COLO668 (cell line): ENCODE results near the gene ZHX3.
"Not testable (repeated sequence)": the region's sequence is repeated elsewhere in the genome, so short reads cannot be mapped to it uniquely, and the experiment has no call there.

Source experiments
- DNase-seq: peaks from one replicate; lab custom pipeline; 2025; ENCODE audit not compliant: unreplicated experiment; lab: John Stamatoyannopoulos, UW

The ZHX3 gene

DNA sequence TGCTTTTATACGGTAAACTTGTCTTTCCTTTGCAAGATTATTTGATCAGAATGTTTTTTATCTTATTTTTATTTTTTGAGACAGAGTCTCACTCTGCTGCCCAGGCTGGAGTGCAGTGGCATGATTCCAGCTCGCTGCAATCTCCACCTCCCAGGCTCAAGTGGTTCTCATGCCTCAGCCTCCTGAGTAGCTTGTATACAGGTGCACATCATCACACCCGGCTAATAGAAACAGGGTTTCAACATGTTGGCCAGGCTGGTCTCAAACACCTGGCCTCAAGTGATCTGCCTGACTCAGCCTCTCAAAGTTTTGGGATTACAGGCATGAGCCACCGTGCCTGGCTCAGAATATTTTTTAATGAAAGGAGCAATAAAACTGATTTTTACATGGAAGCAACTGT lies 14.2 kb upstream of the ZHX3 start:
- no peak for DNase-seq

DNA sequence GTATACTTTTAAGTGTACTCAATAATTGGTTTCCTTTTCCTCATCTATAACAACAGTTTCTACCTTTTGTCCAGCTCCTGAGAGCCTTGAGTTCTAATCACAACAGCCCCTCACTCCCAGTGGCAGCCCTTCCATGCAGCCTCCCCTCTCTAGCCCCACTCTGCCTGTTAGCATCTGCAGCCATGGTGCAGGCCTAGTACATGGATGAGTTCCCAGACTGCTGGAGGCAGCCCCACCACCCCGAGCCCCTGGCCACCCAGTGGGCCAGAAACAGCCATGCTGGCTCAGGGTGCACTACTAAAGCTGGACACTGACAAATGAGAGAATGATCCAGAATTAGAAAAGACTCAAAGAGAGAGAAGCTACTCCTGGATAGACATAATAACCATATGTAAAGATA lies 13.4 kb upstream of the ZHX3 start:
- no peak for DNase-seq

DNA sequence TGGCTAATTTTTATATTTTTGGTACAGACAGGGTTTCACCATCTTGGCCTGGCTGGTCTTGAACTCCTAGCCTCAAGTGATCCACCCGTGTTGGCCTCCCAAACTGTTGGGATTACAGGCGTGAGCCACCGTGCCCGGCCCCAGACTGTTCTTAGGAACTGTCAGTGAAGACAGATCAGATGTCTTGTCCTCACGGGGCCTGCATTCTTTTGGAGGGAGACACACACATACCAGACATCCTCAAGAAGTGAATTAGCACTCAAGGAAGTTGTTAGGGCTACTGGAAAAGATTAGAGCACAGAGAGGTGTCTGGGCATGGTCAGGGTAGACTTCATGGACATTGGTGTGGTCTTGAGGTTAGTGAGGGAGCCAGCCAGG lies 12.8 kb upstream of the ZHX3 start:
- no peak for DNase-seq

- no peak for DNase-seq
These were observed 12.2 kb upstream of the ZHX3 start for GRCh38 chr20:41329435-41330342.

- DNase-seq = no peak
These were observed 9.6 kb upstream of the ZHX3 start for GRCh38 chr20:41327178-41327577.

GRCh38 chr20:41320976-41321375 lies 3.4 kb upstream of the ZHX3 start:
- no peak for DNase-seq

DNA sequence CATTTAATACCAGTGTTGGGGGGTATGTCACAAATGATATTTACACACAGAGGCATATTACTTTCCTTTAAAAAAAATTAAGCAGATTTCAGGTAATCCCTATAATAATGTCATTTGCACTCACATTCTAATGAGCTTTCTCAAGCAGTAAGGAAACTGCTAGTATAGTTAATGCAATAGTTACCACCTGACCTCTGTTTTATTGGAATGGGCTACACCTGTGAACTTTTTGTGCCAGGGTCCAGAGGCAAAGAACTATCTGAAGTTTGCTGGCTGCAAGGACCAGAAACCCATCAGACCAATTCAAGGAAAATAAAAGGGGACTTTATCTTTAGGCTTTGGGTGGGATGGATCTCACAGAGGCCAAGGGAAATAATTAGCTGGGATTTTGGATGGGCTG lies 2.9 kb upstream of the ZHX3 start:
- DNase-seq = no peak

GRCh38 chr20:41318271-41318649 lies 729 bp upstream of the ZHX3 start:
- no peak for DNase-seq

- peak; percentile 79 for DNase-seq
These were observed 657 bp downstream of the ZHX3 start for GRCh38 chr20:41316602-41317545.

- no peak for DNase-seq
These were observed 1.5 kb downstream of the ZHX3 start for GRCh38 chr20:41316051-41316450.

DNA sequence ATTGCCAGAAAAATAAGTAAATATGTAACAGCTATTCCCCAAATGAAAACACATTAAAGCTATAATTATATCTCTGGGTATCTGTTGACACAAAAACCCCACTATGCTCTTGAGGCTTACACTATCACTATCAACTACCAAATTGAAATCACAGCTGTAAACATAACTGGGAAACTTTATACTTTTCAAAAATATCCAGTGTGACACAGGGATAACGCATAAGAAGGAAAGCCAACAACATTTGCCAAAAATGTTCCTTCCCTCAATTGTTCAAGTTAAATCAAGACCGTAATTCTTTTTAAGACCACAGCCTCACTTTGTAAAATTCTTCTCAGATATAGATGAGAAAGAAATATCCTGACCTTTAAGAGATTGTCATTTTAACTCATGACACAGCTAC lies 3.1 kb downstream of the ZHX3 start:
- DNase-seq = no peak

- not testable (repeated sequence) for DNase-seq
These were observed 5.5 kb downstream of the ZHX3 start for GRCh38 chr20:41312009-41312408.

- no peak for DNase-seq
These were observed 7.7 kb downstream of the ZHX3 start for GRCh38 chr20:41309817-41310216.

DNA sequence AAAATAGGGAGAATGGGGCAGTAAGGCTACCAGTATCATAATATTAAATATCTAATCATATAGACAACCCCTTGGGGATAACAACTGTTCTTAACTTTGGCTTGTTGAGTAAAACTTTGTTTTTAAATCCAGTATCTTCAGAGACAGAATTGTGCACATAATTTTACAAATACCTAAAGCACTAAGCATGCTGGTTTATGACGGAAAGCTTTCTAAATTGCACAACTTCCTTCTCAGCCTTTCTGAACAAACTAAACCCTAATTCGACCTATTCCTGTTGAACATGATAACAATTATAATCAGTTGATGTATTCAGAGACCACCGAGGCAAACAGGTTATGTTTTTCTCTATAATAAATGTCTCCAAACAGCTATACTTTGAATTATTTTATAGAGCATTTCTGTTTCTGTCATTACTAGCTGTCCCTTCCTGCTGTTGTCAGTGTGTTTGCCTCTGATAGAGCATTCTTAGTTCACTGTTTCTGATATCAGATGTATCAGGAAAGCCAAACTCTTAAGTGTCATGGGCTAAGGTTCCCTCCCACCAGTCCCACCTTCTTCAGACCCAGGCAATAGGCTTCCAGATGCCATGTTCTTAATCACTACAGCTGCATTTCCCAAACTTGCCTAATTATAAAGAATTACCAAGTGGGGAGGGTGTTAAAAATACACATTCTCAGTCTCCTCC lies 8.7 kb downstream of the ZHX3 start:
- no peak for DNase-seq

DNA sequence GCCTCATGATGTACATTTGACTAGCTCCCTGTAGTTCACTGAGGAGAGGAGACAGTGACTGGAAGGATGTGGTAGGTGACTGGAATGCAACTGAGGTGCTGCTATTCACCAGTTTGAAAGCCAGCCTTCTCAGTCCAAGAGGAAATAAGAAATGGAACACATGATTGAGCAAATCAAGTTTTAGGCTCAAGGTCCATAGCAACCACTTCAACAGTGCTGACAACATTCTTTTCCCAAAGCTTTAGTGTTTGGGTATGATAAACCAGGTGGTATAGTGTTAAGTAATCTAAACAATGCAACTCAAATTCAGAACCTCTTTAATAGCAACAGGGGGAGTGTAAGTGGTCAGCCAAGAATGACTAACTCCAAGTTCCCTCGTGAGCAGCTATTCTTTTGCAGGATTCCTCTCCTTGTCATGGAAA lies 9.2 kb downstream of the ZHX3 start:
- DNase-seq = no peak

GRCh38 chr20:41307021-41307420 lies 10.5 kb downstream of the ZHX3 start:
- DNase-seq = no peak

GRCh38 chr20:41306061-41306727 lies 11.3 kb downstream of the ZHX3 start:
- no peak for DNase-seq

DNA sequence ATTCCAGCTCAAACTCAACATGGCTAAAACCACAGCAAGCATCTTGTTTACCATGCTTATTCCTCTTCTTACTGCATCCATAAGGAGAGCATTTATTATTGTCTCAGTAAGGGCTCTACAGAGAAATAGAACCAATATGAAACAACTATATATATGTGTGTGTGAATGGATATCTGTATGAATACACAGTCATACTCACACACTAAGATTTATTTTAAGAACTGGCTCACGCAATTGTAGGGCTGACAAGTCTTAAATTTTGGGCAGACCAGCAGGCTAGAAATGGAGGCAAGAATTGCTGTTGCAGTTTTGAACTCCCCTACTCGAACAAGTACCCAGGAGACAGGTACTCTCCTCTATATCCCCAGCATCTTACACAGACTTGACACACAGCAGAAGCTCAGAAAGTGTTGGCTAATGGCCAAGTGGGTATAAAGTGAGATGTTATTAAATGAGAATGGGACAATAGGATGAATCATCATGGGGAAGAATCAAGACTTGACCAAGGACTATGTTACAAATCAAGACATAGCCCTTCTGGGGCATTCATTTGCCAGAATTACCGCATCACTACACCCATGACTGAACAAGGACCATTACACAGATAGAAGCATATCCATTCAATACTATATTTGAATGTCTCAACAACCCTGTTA lies 13.0 kb downstream of the ZHX3 start:
- DNase-seq = no peak

GRCh38 chr20:41304002-41304401 lies 13.5 kb downstream of the ZHX3 start:
- DNase-seq = no peak

DNA sequence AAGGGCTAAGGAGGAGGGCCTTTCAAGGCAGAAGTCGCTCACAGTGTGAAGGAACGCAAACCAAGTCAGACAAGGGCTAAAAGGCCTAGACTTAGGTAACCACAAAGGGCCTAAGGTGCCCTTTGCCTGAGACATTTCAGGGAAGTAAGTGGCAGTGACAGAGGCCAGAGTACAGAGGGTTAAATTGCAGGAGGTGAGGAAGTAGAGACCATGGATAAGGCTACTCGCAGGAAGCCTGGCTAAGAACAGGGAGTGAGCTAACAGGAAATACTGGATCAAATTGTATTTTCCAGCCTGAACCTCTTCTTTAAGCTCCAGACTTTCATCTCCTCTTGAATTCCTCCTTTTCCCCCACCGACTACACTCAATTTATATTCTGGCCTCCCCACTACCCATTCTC lies 16.6 kb downstream of the ZHX3 start:
- DNase-seq = no peak
